Lower lobe of right lung (tissue), 2 donors: ENCODE results near the gene FOXP1. TPM values are rescaled to one million over a fixed set of nuclear protein-coding genes. Genes with fewer than 3 reads are reported as not detected.

Source experiments
- ATAC-seq, 2 donors: fragments of 200-7000 bp; cut with Tn5 transposase; one replicate each; pipeline ENCODE4 v1.9.1; 2020 to 2022; ENCODE audit warnings: mild to moderate bottlenecking in 2 of 2, moderate library complexity in 2 of 2
- DNase-seq: peaks from one replicate; pipeline ENCODE4 v3.0.0-alpha.2; 2020
- H3K27ac ChIP-seq: fragments of 200-600 bp; one replicate; pipeline ENCODE4 v1.8.0; 2022
- H3K27me3 ChIP-seq: fragments of 200-600 bp; one replicate; pipeline ENCODE4 v1.8.0; 2022; ENCODE audit warnings: low read depth
- H3K36me3 ChIP-seq: fragments of 200-600 bp; one replicate; pipeline ENCODE4 v1.8.0; 2022; ENCODE audit warnings: mild to moderate bottlenecking
- H3K4me1 ChIP-seq: fragments of 200-600 bp; one replicate; pipeline ENCODE4 v1.8.0; 2022
- H3K4me3 ChIP-seq: fragments of 200-600 bp; one replicate; pipeline ENCODE4 v1.8.0; 2022; ENCODE audit warnings: mild to moderate bottlenecking
- H3K9me3 ChIP-seq: fragments of 200-600 bp; one replicate; pipeline ENCODE4 v1.8.0; 2022
- CTCF ChIP-seq: fragments of 200-600 bp; IDR thresholded peaks from one replicate; pipeline ENCODE4 v1.8.0; 2022; ENCODE audit warnings: antibody characterized with exemption, mild to moderate bottlenecking
- intact Hi-C: fragments of 100-400 bp; cut with DNase I; formaldehyde crosslinking; loops from one replicate; pipeline ENCODE4 v1.11.0; 2022
- total RNA-seq: library from RNA; stranded (reverse); fragmentation: NEBNext Ultra II Directional; extraction: Animal tissue kit (Norgen Biotek cat#: 25700); gene quantifications from one replicate; pipeline ENCODE4 v1.2.1, GENCODE V29; 2021
- donor health status: DM: no; HTN: yes; CAD: no; lungs with severe emphysema.

FOXP1 gene
- total RNA-seq, 1 donor from 2014 or later, result 138 TPM

DNA sequence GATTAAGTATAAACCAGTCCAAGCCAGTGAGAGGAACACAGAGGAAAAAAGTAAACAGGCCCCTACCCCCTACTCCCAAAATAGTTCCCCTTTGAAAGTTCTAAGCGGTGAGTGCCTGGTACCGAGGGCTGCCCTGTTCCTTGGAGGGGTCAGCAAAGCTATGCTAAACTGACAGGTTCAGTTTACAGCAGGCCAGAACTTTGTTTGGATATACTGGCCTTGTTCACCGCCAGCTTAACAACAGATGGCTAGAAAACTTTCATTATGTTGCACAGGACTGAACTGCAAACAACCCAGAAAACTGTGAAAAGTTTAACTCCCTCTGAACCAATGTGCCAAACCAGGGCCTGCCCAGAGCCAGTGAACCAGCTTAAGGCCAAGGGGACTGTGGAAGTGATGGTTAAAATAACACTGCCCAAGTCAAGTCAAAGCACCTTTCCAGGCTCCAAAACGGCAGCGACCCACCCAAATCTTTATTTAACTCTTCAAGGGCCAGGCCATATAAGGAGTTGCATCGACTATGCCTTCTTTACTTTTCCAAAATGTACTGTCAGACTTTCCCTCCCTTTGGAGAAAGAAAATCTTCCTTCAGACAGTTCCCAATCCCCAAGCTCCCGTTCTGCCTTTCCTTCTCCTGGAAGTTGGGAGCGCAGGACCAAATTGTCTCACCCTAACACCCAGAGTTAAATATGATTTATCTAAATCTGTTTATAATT lies 448.0 kb downstream of the FOXP1 start:
- no peak for ATAC-seq
- H3K4me3 ChIP-seq, result no peak overlapping the region
- peak overlapping the region; percentile 9 for H3K27ac ChIP-seq
- H3K27me3 ChIP-seq, result no peaks in the 10 kb centered on the region
- peaks cover 51% of the 10 kb centered on the region for H3K4me1 ChIP-seq
- TF ChIP-seq CTCF, result no peak
- no peaks in the 10 kb centered on the region for H3K9me3 ChIP-seq
- H3K36me3 ChIP-seq, result no peaks in the 10 kb centered on the region
- no peak for DNase-seq
- intact Hi-C loops, result no loop called here

DNA sequence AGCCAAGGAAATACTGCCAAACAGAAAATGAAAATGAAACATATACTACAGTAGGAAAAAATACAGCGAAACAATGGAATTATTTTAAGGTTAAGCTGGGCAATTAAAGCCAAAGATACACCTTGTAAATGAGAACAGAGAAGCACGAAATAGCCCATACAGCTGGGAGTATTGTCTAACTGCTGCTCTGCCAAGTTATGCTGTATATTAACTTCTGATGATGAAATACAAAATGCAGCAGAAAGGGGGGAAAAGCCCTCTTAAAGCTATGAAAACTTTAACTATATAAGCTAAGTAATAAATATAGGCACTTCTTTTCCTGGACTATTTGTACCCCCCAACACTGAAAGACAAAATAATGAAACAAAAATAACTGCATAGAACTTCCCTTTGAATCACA lies 449.0 kb downstream of the FOXP1 start:
- no peak overlapping the region for H3K27ac ChIP-seq
- H3K4me3 ChIP-seq, result no peak overlapping the region
- intact Hi-C loops, result no loop called here
- DNase-seq, result no peak
- no peak for TF ChIP-seq CTCF
- H3K9me3 ChIP-seq, result no peaks in the 10 kb centered on the region
- no peaks in the 10 kb centered on the region for H3K27me3 ChIP-seq
- ATAC-seq, result no peak
- H3K36me3 ChIP-seq, result no peaks in the 10 kb centered on the region
- peaks cover 51% of the 10 kb centered on the region for H3K4me1 ChIP-seq

- H3K27me3 ChIP-seq, result no peaks in the 10 kb centered on the region
- H3K9me3 ChIP-seq, result no peaks in the 10 kb centered on the region
- H3K4me3 ChIP-seq, result no peak overlapping the region
- no peak for ATAC-seq
- peaks cover 52% of the 10 kb centered on the region for H3K4me1 ChIP-seq
- H3K36me3 ChIP-seq, result no peaks in the 10 kb centered on the region
- DNase-seq, result no peak
- H3K27ac ChIP-seq, result no peak overlapping the region
- TF ChIP-seq CTCF, result no peak
- intact Hi-C loops, result no loop called here
These were observed 449.7 kb downstream of the FOXP1 start for GRCh38 chr3:71133865-71134264.

- intact Hi-C loops, result no loop called here
- no peaks in the 10 kb centered on the region for H3K36me3 ChIP-seq
- H3K27ac ChIP-seq, result no peak overlapping the region
- no peak overlapping the region for H3K4me3 ChIP-seq
- no peaks in the 10 kb centered on the region for H3K9me3 ChIP-seq
- H3K4me1 ChIP-seq, result peaks cover 59% of the 10 kb centered on the region
- ATAC-seq (no peak), DNase-seq (no peak)
- no peaks in the 10 kb centered on the region for H3K27me3 ChIP-seq
- no peak for TF ChIP-seq CTCF
These were observed 450.4 kb downstream of the FOXP1 start for GRCh38 chr3:71132995-71133730.

GRCh38 chr3:71131375-71132314 lies 451.9 kb downstream of the FOXP1 start:
- H3K4me1 ChIP-seq, result peaks cover 74% of the 10 kb centered on the region
- H3K9me3 ChIP-seq, result no peaks in the 10 kb centered on the region
- H3K4me3 ChIP-seq, result peak overlapping the region; percentile 7
- ATAC-seq, result peak; percentile 5 to 35
- no peak for DNase-seq
- no peaks in the 10 kb centered on the region for H3K36me3 ChIP-seq
- intact Hi-C loops, result no loop called here
- H3K27ac ChIP-seq, result peak overlapping the region; percentile 88
- TF ChIP-seq CTCF, result no peak
- no peaks in the 10 kb centered on the region for H3K27me3 ChIP-seq
